Ovary (tissue), 9 donors: ENCODE data around the gene PLXNA3. TPM values are rescaled to one million over a fixed set of nuclear protein-coding genes. Genes with fewer than 3 reads are reported as not detected.

Experiments
- DNase-seq, 5 donors: peaks; one replicate each; pipeline ENCODE4 v3.0.0-alpha.2; 2019 to 2020
- H3K27ac ChIP-seq, 2 donors: fragments of 200-600 bp; one replicate each; pipeline versions ENCODE4 v1.5.1 to v1.8.0; 2019 to 2022
- H3K27me3 ChIP-seq: fragments of 200-600 bp; one replicate; pipeline ENCODE4 v1.8.0; 2022
- H3K36me3 ChIP-seq: fragments of 200-600 bp; sonication (generic); one replicate; pipeline ENCODE4 v1.5.1; 2019
- H3K4me1 ChIP-seq: one replicate; pipeline ENCODE4 v1.8.1; 2013; ENCODE audit warnings: mild to moderate bottlenecking, moderate library complexity; ENCODE audit not compliant: insufficient read depth
- H3K4me3 ChIP-seq: fragments of 200-600 bp; sonication (generic); one replicate; pipeline ENCODE4 v1.5.1; 2017
- H3K9me3 ChIP-seq, 2 donors: fragments of 200-600 bp in 1 of 2; sonication (generic) in 1 of 2; one replicate each; pipeline versions ENCODE4 v1.5.1 to v1.8.1; 2013 to 2019; ENCODE audit warnings: mild to moderate bottlenecking in 1 of 2, moderate library complexity in 1 of 2
- CTCF ChIP-seq, 3 donors: fragments of 450-650 bp in 2 of 3; fragments of 200-600 bp in 1 of 3; IDR thresholded peaks; one replicate each; pipeline versions ENCODE4 v1.5.1 to v1.8.0; 2016 to 2022; ENCODE audit warnings: antibody characterized with exemption in 3 of 3, mild to moderate bottlenecking in 1 of 3
- EP300 ChIP-seq: sonication (generic); formaldehyde crosslinking; IDR thresholded peaks from one replicate; pipeline ENCODE4 v1.6.1; 2017; ENCODE audit warnings: antibody characterized with exemption
- POLR2A ChIP-seq: fragments of 450-650 bp; IDR thresholded peaks from one replicate; pipeline ENCODE4 v1.6.1; 2017; ENCODE audit warnings: antibody characterized with exemption, mild to moderate bottlenecking, moderate library complexity
- WGBS, 3 donors: extraction: QIAGEN DNeasy Blood & Tissue Kit in 1 of 3; methylation state at CpG; one replicate each; pipeline versions ENCODE4 v1.1.5 to v1.1.7; 2013 to 2017; 5-methylcytosine and 5-hydroxymethylcytosine counted together
- intact Hi-C, 4 donors: fragments of 100-400 bp; cut with DNase I; formaldehyde crosslinking; loops; one replicate each; pipeline versions ENCODE4 v1.11.0 to v1.15.1; 2022 to 2023
- polyA plus RNA-seq, 2 donors: library from polyadenylated mRNA; stranded (reverse); fragments of 200-250 nt in 1 of 2; fragments of 350-450 nt in 1 of 2; fragmentation: Illumina TruSeq in 1 of 2; extraction: RNeasy Lipid Tissue Mini Kit (QIAGEN cat#74804) in 1 of 2; gene quantifications; one replicate each; pipeline ENCODE4 v1.2.3, GENCODE V29; 2013 to 2014
- total RNA-seq, 7 donors: library from RNA; depleted of rRNA in 2 of 7; stranded (reverse); fragments of >200 nt in 2 of 7; fragmentation: NEBNext Ultra II Directional in 3 of 7; extraction: Animal tissue kit (Norgen Biotek cat#: 25700) in 3 of 7; gene quantifications; one replicate each; pipeline versions ENCODE4 v1.1.0 to v1.2.4, GENCODE V29; 2016 to 2023
- donor health status: DM: no; HTN: no; CAD: no; lungs with moderate emphysema.
- donor health status: DM: no; HTN: no; CAD: no.
- donor health status: Bipolar disorder and iron deficiency.
- donor health status: DM: yes; HTN: yes; CAD: no.
- donor health status: DM: no; HTN: no; CAD: no.
- donor health status: DM: yes; HTN: yes; CAD: no.

The PLXNA3 gene
- total and polyA plus RNA-seq, 9 donors = 9.5 to 118 (median 43.2) TPM

DNA sequence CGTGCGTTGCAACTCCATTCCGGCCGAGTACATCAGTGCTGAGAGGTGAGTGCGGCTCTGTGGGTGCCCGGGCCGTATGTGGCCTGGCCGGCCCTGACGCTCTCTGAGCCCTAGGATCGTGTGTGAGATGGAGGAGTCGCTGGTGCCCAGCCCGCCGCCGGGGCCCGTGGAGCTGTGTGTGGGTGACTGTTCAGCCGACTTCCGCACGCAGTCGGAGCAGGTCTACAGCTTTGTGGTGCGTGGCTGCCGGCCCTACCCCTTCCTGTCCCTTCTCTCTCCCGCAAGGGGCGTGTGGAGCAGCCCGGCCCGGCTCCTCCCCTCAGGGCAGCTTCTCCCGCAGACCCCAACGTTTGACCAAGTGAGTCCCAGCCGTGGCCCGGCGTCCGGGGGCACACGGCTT lies 8.0 kb downstream of the PLXNA3 start:
- Histone ChIP-seq H3K27ac (no peak overlapping the region), H3K4me3 (no peak overlapping the region), H3K9me3 (no peaks in the 10 kb centered on the region), H3K36me3 (no peaks in the 10 kb centered on the region), H3K4me1 (no peaks in the 10 kb centered on the region), H3K27me3 (no peaks in the 10 kb centered on the region)
- intact Hi-C loops = no loop called here
- no peak for TF ChIP-seq POLR2A
- no peak for TF ChIP-seq EP300
- TF ChIP-seq CTCF (IDR thresholded peaks at IDR 0.05) = no peak
- 88 to 94% (median 92%) methylated on average over 30 to 32 of the region's 32 CpGs for WGBS, 3 donors
- DNase-seq = no peak

DNA sequence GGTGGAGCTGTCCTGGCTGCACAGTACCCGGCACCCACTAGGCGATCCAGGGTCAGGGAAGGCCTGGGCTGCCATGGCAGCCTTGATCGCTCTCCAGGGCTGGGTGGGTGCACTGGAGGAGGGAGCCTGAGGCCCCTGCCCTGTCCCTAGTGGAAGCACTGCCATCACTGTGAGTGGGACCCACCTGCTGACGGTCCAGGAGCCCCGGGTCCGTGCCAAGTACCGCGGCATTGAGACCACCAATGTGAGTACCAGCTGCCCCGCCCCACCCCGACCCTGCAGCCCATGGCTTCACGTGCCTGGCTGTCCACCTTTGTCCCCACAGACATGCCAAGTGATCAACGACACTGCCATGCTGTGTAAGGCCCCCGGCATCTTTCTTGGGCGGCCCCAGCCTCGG lies 8.8 kb downstream of the PLXNA3 start:
- DNase-seq = no peak
- no peaks in the 10 kb centered on the region for H3K27me3 ChIP-seq
- no peaks in the 10 kb centered on the region for H3K9me3 ChIP-seq
- no peaks in the 10 kb centered on the region for H3K36me3 ChIP-seq
- H3K4me1 ChIP-seq = no peaks in the 10 kb centered on the region
- WGBS, 3 donors = 89 to 95% (median 91%) methylated on average over 14 to 15 of the region's 15 CpGs
- intact Hi-C loops = no loop called here
- H3K4me3 ChIP-seq = no peak overlapping the region
- H3K27ac ChIP-seq = no peak overlapping the region
- TF ChIP-seq POLR2A (no peak), CTCF (IDR thresholded peaks at IDR 0.05) (no peak), EP300 (no peak)

DNA sequence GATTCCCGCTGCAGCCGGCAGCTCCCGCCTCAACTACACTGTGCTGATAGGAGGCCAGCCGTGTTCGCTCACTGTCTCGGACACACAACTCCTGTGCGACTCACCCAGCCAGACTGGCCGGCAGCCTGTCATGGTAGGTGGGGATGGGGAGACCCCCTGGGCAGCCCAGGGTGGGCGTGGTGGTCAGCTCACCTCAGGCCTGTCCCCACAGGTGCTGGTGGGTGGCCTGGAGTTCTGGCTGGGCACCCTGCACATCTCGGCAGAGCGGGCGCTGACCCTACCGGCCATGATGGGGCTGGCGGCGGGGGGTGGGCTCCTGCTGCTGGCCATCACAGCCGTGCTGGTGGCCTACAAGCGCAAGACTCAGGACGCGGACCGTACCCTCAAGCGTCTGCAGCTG lies 9.5 kb downstream of the PLXNA3 start:
- Histone ChIP-seq H3K27ac (no peak overlapping the region), H3K4me3 (no peak overlapping the region), H3K4me1 (no peaks in the 10 kb centered on the region), H3K36me3 (no peaks in the 10 kb centered on the region), H3K27me3 (no peaks in the 10 kb centered on the region), H3K9me3 (no peaks in the 10 kb centered on the region)
- intact Hi-C loops = no loop called here
- 92 to 93% (median 92%) methylated on average over 13 to 21 of the region's 21 CpGs for WGBS, 3 donors
- TF ChIP-seq POLR2A = no peak
- no peak for TF ChIP-seq CTCF (IDR thresholded peaks at IDR 0.05)
- TF ChIP-seq EP300 = no peak
- no peak for DNase-seq

- DNase-seq = no peak
- H3K9me3 ChIP-seq = no peaks in the 10 kb centered on the region
- H3K4me3 ChIP-seq = no peak overlapping the region
- 93 to 95% (median 93%) methylated on average over 23 of the region's 23 CpGs for WGBS, 3 donors
- no peaks in the 10 kb centered on the region for H3K36me3 ChIP-seq
- intact Hi-C loops = no loop called here
- H3K27ac ChIP-seq = no peak overlapping the region
- no peaks in the 10 kb centered on the region for H3K27me3 ChIP-seq
- H3K4me1 ChIP-seq = no peaks in the 10 kb centered on the region
- TF ChIP-seq CTCF (IDR thresholded peaks at IDR 0.05) (no peak), POLR2A (no peak), EP300 (no peak)
Measured at GRCh38 chrX:154468217-154468616, 10.1 kb downstream of the PLXNA3 start.

GRCh38 chrX:154469114-154469513 lies 11.0 kb downstream of the PLXNA3 start:
- Histone ChIP-seq H3K27me3 (no peaks in the 10 kb centered on the region), H3K9me3 (no peaks in the 10 kb centered on the region), H3K4me1 (no peaks in the 10 kb centered on the region), H3K36me3 (no peaks in the 10 kb centered on the region), H3K4me3 (no peak overlapping the region), H3K27ac (no peak overlapping the region)
- TF ChIP-seq CTCF (IDR thresholded peaks at IDR 0.05) (no peak), EP300 (no peak), POLR2A (no peak)
- intact Hi-C loops = no loop called here
- no peak for DNase-seq
- 83 to 88% (median 83%) methylated on average over 9 of the region's 9 CpGs for WGBS, 3 donors
